Activated CD8-positive, alpha-beta memory T cell treated with anti-CD3 and anti-CD28 coated beads, Interleukin-2, amount 10 ng/mL, durations not matched to agents 7 days and 5 days (primary cell): Measurements from ENCODE around the gene ZNF546. TPM values are rescaled to one million over a fixed set of nuclear protein-coding genes. Genes with fewer than 3 reads are reported as not detected.
"Not testable (repeated sequence)": the region's sequence is repeated elsewhere in the genome, so short reads cannot be mapped to it uniquely, and the experiment has no call there.

Experiments used
- ATAC-seq: fragments of 150-1000 bp; cut with Tn5 transposase; one replicate; pipeline ENCODE4 v1.10.0; 2021; ENCODE audit warnings: moderate library complexity
- CTCF ChIA-PET: fragments of 350-600 bp; sonication (Branson Sonifier 250); formaldehyde crosslinking; loops from one replicate; lab custom pipeline; 2021; ENCODE audit warnings: antibody characterized with exemption; lab: Charles Lee
- DNase-seq: peaks from one replicate; pipeline ENCODE4 v3.0.0-alpha.2; 2020
- H3K27ac Mint-ChIP-seq: one replicate; pipeline ENCODE4 v1.8.0; 2021; ENCODE audit warnings: mild to moderate bottlenecking, mixed read lengths
- H3K27me3 Mint-ChIP-seq: one replicate; pipeline ENCODE4 v1.8.0; 2021; ENCODE audit warnings: mixed read lengths
- H3K36me3 Mint-ChIP-seq: one replicate; pipeline ENCODE4 v1.8.0; 2021; ENCODE audit warnings: mild to moderate bottlenecking, mixed read lengths
- H3K4me1 Mint-ChIP-seq: one replicate; pipeline ENCODE4 v1.8.0; 2021; ENCODE audit warnings: mixed read lengths
- H3K4me3 Mint-ChIP-seq: one replicate; pipeline ENCODE4 v1.8.0; 2021; ENCODE audit warnings: mild to moderate bottlenecking, moderate library complexity, mixed read lengths
- H3K9me3 Mint-ChIP-seq: one replicate; pipeline ENCODE4 v1.8.0; 2022; ENCODE audit warnings: low read depth, mixed read lengths
- total RNA-seq, 2 experiments: library from RNA; stranded (reverse); gene quantifications; one replicate each; pipeline ENCODE4 v1.2.3, GENCODE V29; 2021

ZNF546 gene
- total RNA-seq, 2 experiments from 2014 or later = 5.0 to 6.5 TPM

GRCh38 chr19:40038047-40038446, 41.2 kb downstream of the ZNF546 start:
- peaks cover 35% of the 10 kb centered on the region for H3K36me3 Mint-ChIP-seq
- peaks cover 40% of the 10 kb centered on the region for H3K9me3 Mint-ChIP-seq
- CTCF ChIA-PET, ATAC-seq, DNase-seq, H3K4me3 Mint-ChIP-seq, H3K4me1 Mint-ChIP-seq, H3K27ac Mint-ChIP-seq, H3K27me3 Mint-ChIP-seq: not testable (repeated sequence)

- CTCF ChIA-PET, ATAC-seq, H3K27me3 Mint-ChIP-seq, DNase-seq, H3K4me3 Mint-ChIP-seq, H3K4me1 Mint-ChIP-seq, H3K27ac Mint-ChIP-seq: not testable (repeated sequence)
- H3K36me3 Mint-ChIP-seq = peaks cover 47% of the 10 kb centered on the region
- peaks cover 27% of the 10 kb centered on the region for H3K9me3 Mint-ChIP-seq
Measured at GRCh38 chr19:40041718-40042117, 44.9 kb downstream of the ZNF546 start.

DNA sequence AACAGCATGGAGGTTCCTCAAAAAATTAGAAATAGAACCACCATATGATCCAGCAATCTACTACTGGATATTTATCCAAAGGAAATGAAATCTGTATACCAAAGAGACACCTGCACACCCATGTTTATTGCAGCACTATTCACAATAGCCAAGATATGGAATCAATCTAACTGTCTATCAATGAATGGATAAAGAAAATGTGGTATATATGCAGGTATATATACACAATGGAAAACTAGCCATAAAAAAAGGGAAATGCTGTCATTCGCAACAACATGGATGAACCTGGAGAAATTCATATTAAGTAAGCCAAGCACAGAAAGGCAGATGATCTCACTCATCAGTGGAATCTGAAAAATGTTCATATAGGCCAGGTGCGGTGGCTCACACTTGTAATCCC, 56.6 kb downstream of the ZNF546 start:
- Mint-ChIP-seq H3K4me3 (no peak overlapping the region), H3K9me3 (peaks cover 8% of the 10 kb centered on the region), H3K27me3 (peaks cover 3% of the 10 kb centered on the region), H3K27ac (no peak overlapping the region), H3K36me3 (peaks cover 49% of the 10 kb centered on the region), H3K4me1 (peaks cover 30% of the 10 kb centered on the region)
- no peak for ATAC-seq
- CTCF ChIA-PET = no interaction called here
- DNase-seq = no peak

GRCh38 chr19:40054632-40055031, 57.8 kb downstream of the ZNF546 start:
- DNase-seq (no peak), ATAC-seq (no peak)
- peaks cover 8% of the 10 kb centered on the region for H3K27me3 Mint-ChIP-seq
- peaks cover 30% of the 10 kb centered on the region for H3K4me1 Mint-ChIP-seq
- H3K9me3 Mint-ChIP-seq = peaks cover 13% of the 10 kb centered on the region
- H3K36me3 Mint-ChIP-seq = peaks cover 42% of the 10 kb centered on the region
- H3K27ac Mint-ChIP-seq = no peak overlapping the region
- CTCF ChIA-PET = interaction anchor here (1.0 to 1.8 kb wide), 3 partner anchors 36 to 84 kb away, joined by 3 to 5 read pairs (median 4); partner anchors contain the start of genes PSMC4 and ZNF780A
- peak overlapping the region; percentile 95 for H3K4me3 Mint-ChIP-seq

DNA sequence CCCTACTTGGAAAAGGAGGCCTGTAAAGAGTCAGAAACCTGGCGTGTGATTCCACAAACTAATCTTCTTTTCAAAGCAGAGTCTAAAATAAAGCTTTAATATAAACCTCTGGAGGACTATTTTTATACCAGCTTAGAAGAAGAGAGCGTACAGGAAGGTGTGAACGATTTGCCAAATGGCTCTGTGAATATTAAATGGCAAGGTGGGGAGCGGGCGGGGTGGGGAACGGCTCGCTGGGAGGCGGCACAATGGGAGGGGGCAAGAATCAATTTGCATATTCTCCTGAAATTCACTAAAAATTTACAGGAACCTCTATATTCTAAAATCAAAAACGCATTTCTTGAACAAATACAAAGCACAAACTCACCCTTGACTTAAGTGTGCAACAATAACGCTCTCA, 58.2 kb downstream of the ZNF546 start:
- ATAC-seq (no peak), DNase-seq (no peak)
- H3K9me3 Mint-ChIP-seq = peaks cover 16% of the 10 kb centered on the region
- peaks cover 12% of the 10 kb centered on the region for H3K27me3 Mint-ChIP-seq
- peaks cover 30% of the 10 kb centered on the region for H3K4me1 Mint-ChIP-seq
- H3K36me3 Mint-ChIP-seq = peaks cover 43% of the 10 kb centered on the region
- CTCF ChIA-PET = interaction anchor here (1.0 to 1.8 kb wide), 3 partner anchors 36 to 84 kb away, joined by 3 to 5 read pairs (median 4); partner anchors contain the start of genes PSMC4 and ZNF780A
- H3K27ac Mint-ChIP-seq = no peak overlapping the region
- H3K4me3 Mint-ChIP-seq = peak overlapping the region; percentile 95

DNA sequence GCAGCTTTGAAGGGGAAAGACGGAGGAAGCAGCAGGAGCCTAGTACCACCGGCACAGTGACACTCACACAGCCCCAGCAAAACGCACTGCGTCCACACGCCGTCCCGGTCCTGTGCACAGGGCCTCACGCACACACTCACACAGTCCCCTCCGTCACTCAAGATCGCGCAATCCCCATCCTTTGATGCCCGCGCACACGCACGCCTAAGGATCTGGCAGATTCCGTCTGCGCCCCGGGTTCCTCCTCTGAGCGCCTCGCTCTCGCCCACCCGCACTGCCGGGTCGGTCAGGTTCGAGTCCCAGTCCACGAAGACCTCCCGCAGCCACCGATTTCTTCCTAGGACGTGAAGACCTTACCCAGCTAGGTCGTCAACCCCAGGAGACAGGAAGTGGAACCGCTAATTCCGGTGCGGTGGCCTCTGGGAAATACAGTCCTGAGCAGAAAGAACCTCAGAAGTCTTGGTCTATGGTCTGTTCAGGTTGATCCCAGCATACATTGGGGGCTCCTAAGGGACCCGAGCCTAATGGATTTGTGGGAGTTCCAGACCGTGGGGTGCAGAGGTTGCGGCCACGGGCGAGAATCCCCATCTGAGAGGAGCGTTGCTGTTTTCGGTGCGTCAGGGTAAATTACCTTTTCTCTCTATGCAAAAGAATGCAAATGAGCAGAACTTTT, 59.1 kb downstream of the ZNF546 start, which contains the start of gene ZNF780B:
ZNF780B (minus strand) TSS at position 400 of the 673 bp plus-strand sequence. CDS start 5,899 bp downstream, outside the sequence.
- DNase-seq (peak; percentile 90), ATAC-seq (peak; percentile 89)
- Mint-ChIP-seq H3K27me3 (peaks cover 15% of the 10 kb centered on the region), H3K4me1 (peaks cover 30% of the 10 kb centered on the region), H3K36me3 (peaks cover 37% of the 10 kb centered on the region), H3K27ac (peak within 1 kb of the TSS; percentile 91), H3K9me3 (peaks cover 16% of the 10 kb centered on the region), H3K4me3 (peak within 1 kb of the TSS; percentile 95)
- CTCF ChIA-PET = interaction anchor here (1.0 to 1.8 kb wide), 4 partner anchors 35 to 110 kb away, joined by 4 to 5 read pairs (median 4); partner anchors contain the start of genes PSMC4 and ZNF780A

GRCh38 chr19:40056505-40056904, 59.6 kb downstream of the ZNF546 start:
- H3K27me3 Mint-ChIP-seq = peaks cover 15% of the 10 kb centered on the region
- peak overlapping the region; percentile 91 for H3K27ac Mint-ChIP-seq
- peaks cover 36% of the 10 kb centered on the region for H3K36me3 Mint-ChIP-seq
- DNase-seq = no peak
- ATAC-seq = no peak
- peaks cover 30% of the 10 kb centered on the region for H3K4me1 Mint-ChIP-seq
- CTCF ChIA-PET = interaction anchor here (1.2 to 1.5 kb wide), 2 partner anchors 86 to 109 kb away, joined by 4 read pairs; partner anchors contain the start of gene PSMC4
- H3K4me3 Mint-ChIP-seq = peak overlapping the region; percentile 95
- H3K9me3 Mint-ChIP-seq = peaks cover 14% of the 10 kb centered on the region

DNA sequence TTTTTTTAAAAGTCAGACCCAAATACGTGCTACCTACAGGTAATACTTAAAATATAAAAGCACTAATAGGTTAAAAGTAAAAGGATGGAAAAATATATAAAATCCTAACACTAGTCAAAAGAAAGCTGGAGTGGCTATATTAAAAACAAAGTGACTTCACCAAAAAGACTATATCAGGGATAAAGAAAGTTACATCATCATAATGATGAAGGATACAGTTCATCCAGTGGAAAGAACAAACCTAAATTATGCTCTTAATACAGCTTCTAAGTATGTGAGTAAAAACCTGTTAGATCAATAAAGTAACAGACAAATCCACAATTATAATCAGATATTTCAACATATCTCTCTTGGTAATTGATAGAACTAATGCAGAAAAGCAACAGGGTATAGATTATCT, 60.3 kb downstream of the ZNF546 start:
- Mint-ChIP-seq H3K4me1 (peaks cover 30% of the 10 kb centered on the region), H3K9me3 (peaks cover 13% of the 10 kb centered on the region), H3K4me3 (peak overlapping the region; percentile 95), H3K27ac (no peak overlapping the region), H3K27me3 (peaks cover 15% of the 10 kb centered on the region), H3K36me3 (peaks cover 32% of the 10 kb centered on the region)
- no peak for DNase-seq
- no peak for ATAC-seq
- CTCF ChIA-PET = interaction anchor here (1.2 to 1.5 kb wide), 3 partner anchors 86 to 506 kb away, joined by 3 to 4 read pairs (median 4); partner anchors contain the start of gene PSMC4

DNA sequence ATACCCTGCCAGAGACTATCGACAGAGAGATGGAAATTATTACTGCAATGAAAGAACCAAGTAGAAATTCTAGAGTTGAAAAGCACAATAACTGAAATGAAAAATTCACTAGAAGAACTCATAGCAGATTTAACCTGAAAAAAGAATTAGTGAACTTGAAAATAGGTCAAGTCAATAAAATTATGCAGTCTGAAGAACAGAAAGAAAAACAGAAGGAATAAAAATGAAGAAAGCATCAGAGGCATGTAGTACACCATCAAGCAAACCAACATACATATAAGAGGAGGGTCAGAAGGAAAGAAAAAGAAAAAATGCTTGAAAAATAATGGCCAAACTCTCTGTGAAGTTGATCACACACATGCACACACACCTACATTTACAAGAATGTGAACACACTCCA, 62.8 kb downstream of the ZNF546 start:
- no peak overlapping the region for H3K4me3 Mint-ChIP-seq
- CTCF ChIA-PET = interaction anchor here (1.2 kb wide), 1 partner anchor 62 kb away, joined by 4 read pairs; the partner anchor contains the start of gene ZNF546
- peaks cover 15% of the 10 kb centered on the region for H3K27me3 Mint-ChIP-seq
- peaks cover 14% of the 10 kb centered on the region for H3K36me3 Mint-ChIP-seq
- ATAC-seq (no peak), DNase-seq (no peak)
- peaks cover 16% of the 10 kb centered on the region for H3K4me1 Mint-ChIP-seq
- H3K9me3 Mint-ChIP-seq = peaks cover 24% of the 10 kb centered on the region
- H3K27ac Mint-ChIP-seq = no peak overlapping the region

GRCh38 chr19:40070058-40070457, 73.2 kb downstream of the ZNF546 start:
- H3K27me3 Mint-ChIP-seq = no peaks in the 10 kb centered on the region
- H3K4me3 Mint-ChIP-seq = no peak overlapping the region
- no peak for DNase-seq
- peaks cover 24% of the 10 kb centered on the region for H3K9me3 Mint-ChIP-seq
- no peak overlapping the region for H3K27ac Mint-ChIP-seq
- peaks cover 38% of the 10 kb centered on the region for H3K36me3 Mint-ChIP-seq
- no peaks in the 10 kb centered on the region for H3K4me1 Mint-ChIP-seq
- no peak for ATAC-seq
- CTCF ChIA-PET = no interaction called here

Other genes starting within 250 kb of the ZNF546 start
- not detected for gene LEUTX, start 218.2 kb upstream of the ZNF546 start, total RNA-seq
- gene DYRK1B, start 162.9 kb upstream of the ZNF546 start, total RNA-seq = 1 to 10 TPM; 7.5 to 7.7 TPM
- gene FBL, start 150.7 kb upstream of the ZNF546 start, total RNA-seq = 100 to 1,000 TPM; 374 to 453 TPM
- gene FCGBP, start 62.4 kb upstream of the ZNF546 start, total RNA-seq = 1 to 10 TPM in 1 of 2 experiments, under 1 TPM in 1; 0.93 to 3.2 TPM
- gene PSMC4, start 25.9 kb upstream of the ZNF546 start, total RNA-seq = 100 to 1,000 TPM in 1 of 2 experiments, 10 to 100 TPM in 1; 94.5 to 141 TPM
- gene ZNF780B, start 59.2 kb downstream of the ZNF546 start, total RNA-seq = 10 to 100 TPM; 18.6 to 25.7 TPM
- 10 to 100 TPM; 19.0 to 20.7 TPM for gene ZNF780A, start 93.9 kb downstream of the ZNF546 start, total RNA-seq
- 10 to 100 TPM; 19.9 to 25.4 TPM for gene MAP3K10, start 194.4 kb downstream of the ZNF546 start, total RNA-seq
- gene TTC9B, start 221.3 kb downstream of the ZNF546 start, total RNA-seq = not detected
- gene CCNP, start 229.6 kb downstream of the ZNF546 start, total RNA-seq = under 1 TPM; 0.21 to 0.38 TPM